ENCODE measurements around the gene GRAMD1B.

The GRAMD1B gene

DNA sequence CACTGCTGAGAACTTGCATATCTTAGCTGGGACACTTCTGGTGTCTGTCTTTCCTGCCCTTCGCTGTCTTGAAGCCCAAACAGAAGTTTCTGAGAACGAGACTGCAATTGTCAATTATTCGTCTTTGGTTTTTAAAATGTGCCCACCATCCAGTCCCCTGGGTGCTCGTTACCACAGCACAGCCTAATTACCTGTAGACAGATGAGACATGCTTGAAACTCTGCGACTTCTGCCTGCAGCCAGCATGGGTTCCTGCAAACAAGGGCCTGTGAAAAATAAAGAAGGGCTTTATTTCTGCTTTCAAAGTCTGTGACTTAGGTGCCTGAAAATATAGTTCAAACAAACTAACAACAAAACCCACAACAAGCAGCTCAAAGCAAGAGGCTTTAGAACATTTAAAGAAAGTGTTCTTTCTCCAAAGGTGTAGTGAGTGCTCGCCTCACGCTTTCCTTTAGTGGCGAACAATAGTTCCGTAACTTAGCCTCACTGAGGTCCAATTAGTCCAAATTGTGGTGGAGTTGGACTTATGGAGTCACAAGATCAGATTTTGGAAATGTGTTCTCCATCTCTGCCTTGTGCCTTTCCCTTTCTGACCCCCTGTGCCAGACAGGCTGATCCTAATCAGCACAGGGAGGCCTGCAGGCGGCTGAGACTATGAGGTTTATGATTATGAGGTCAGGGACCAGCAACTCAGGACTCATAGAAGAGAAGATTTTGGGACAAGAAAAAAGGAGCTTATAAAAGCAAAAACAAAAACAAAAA is 20.4 kb upstream of the GRAMD1B start:
- DNase-seq = no peak

GRCh38 chr11:123410218-123410549 is 19.9 kb upstream of the GRAMD1B start:
- DNase-seq = no peak

GRCh38 chr11:123413636-123414035 is 16.4 kb upstream of the GRAMD1B start:
- peak; percentile 65 to 77 (median 77) for DNase-seq

DNA sequence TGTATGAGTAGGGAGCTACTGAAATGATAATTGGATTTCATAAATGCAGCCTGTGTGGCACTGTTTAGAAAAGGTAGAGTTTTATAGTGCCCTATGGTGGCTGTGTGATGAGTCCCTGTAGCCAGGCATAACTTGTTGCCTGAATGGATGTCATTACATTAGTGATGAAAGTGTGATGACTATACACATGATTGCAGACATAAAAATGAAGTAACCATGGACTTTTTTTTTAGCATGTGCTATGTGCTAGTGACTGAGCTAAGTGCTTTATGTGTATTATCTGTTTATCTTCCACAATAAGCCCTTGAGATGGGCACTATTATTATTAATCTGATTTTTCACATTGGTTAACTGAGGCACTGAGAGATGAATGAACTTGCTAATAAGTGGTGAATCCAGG is 13.5 kb upstream of the GRAMD1B start:
- DNase-seq = peak; percentile 34 to 77 (median 68)

DNA sequence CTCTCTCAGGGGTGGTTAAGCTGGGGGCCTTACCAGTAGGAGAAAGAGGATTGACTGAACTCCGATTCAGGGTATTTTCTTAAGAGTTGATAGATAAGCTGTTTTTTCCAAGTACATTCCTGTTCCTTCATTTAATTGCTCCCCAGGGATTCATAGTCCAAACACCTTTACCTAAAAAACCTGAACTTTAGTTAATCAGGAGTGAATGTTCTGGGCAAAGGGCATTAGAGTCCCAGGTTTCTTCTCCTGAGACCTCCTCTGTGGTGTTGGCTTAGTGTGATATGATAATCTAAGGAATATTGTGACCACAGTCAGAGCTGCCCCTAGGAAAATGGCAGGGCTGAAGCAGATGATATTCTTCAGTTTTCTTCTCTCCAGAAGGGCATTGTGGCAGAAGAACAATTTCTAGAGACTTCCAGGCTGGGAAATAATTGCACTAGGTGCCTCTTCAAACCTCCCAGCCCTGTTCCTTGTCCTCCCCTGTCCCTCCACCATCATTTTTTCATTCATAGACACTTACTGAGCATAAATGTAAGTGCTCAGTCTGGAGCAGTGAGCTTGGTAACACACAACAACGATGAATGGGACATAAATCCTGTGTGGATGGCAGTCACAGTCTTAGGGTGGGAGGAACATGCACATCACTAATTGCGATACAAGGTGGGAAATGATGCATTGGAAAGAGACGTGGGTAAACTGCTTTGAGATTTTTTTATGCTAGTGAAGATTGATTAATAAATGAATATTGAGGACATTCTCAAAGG is 11.5 kb upstream of the GRAMD1B start:
- no peak for DNase-seq

GRCh38 chr11:123419731-123420452 is 10.2 kb upstream of the GRAMD1B start:
- no peak for DNase-seq

GRCh38 chr11:123421589-123421988 is 8.5 kb upstream of the GRAMD1B start:
- peak; percentile 71 to 89 (median 89) for DNase-seq

DNA sequence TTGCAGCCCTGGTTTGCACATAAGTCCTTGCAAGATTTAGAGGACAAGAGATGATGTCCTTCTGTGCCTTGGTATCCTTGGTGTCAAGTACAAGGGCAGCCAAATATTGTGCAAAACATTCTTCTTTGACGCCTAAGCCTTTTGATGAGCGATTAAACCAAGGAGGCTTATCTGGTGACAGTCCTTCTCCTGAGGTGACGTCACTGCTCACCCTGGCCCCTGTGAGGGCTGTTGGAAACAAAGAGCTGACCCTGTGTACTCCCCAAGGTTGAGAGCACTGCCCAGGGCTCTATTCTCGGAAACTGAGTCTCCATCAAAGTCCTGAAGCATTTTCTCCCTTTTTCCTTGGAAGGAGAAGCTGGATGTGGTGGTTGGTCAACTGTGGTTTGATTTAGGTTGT is 4.7 kb upstream of the GRAMD1B start:
- no peak for DNase-seq

DNA sequence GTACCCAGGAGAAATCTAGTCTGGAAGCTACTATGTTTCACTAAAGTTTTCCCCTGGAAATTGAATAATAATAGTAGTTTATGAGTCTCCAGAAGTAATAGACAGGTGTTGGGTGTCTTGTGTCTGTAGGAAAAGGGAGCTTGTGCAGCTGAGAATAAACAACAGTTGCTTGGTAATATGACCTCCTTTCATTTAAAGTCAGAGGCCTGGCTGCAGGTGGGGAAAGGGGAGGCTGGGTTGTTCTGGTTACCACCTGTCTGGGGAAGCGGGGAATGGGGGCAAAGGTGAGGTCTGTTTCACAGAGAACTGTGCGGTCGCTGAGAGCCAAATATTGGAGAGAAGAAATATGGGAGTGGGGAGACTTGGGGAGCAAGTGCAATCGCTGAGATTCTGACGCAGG is 3.3 kb upstream of the GRAMD1B start:
- no peak for DNase-seq

DNA sequence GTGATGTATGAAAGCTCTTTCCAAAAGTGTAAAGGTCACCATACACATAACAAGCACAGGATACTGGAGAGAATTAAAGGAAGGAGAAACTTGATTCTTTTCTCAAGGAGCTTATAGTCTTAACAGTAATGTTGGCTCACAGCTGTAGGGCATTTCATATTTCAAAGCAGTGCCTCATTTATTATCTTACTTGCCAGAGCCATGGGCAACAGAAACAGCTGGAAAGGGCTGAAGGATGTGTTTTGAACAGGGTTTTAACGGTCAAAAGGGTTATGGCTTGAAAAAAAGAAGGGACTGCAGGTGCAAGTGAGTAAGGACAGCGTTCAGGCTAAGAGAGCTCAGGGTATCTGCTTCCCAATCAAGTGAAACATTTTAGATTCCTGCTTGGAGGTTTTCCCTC is 2.7 kb upstream of the GRAMD1B start:
- no peak for DNase-seq

GRCh38 chr11:123428116-123428715 is 1.9 kb upstream of the GRAMD1B start:
- no peak for DNase-seq

GRCh38 chr11:123429336-123429735 is 733 bp upstream of the GRAMD1B start:
- no peak for DNase-seq

DNA sequence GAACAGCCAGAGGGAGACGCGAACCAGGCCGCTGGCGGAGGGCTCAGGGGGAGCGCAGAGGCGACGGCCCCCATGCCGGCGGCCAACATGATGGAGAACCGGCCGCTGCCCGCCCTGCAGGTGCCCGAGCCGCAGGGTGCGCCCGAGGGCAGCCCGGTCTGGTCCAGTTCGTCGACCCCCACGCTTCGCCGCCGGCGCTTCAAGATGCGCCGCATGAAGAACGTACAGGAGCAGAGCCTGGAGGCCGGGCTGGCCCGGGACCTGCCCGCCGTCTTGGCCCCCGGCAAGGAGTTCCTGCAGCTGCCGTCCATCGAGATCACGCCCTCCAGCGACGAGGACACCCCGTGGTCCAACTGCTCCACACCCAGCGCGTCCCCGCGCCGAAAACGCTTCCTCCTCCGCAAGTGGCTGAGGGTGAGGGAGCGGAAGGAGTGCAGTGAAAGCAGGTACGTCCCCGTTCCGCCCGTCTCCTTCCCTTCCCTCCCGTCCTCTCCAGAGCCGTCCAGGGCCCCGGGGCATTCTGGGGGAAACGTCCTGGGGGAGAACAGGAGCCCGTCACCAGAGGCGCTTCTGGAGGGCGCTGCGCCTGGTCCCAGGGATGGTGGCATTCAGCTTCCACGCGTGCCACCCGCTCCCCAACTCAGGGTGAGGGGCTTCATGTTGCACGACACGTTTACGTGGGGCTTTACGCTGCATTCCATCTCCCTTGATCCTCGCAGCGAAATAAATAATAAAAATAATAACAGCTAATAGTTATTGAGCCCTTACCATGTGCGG is 840 bp downstream of the GRAMD1B start:
- DNase-seq = peak; percentile 71 to 85 (median 75)

DNA sequence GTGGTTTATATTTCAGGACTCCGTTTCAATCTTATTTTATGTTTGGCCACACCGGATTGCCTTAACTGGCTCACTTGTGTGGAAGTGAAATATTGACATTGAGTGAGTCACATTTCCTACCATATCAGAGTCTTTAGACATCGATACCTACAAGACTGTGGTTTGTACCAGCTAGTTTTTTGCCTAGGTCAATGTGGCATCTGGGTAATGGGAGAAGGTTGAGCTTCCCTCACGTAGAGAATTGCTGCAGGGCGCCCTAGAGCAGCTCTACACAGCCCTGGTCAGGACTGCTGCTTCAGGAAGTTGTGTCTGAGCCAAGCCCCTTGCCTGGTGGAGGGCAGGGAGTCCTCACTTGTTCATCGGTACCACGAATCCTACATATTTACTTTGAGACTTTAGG is 1.6 kb downstream of the GRAMD1B start:
- no peak for DNase-seq

- no peak for DNase-seq
Measured at GRCh38 chr11:123434262-123434661, 4.2 kb downstream of the GRAMD1B start.

GRCh38 chr11:123434911-123435310 is 4.8 kb downstream of the GRAMD1B start:
- peak; percentile 17 to 42 (median 34) for DNase-seq

DNA sequence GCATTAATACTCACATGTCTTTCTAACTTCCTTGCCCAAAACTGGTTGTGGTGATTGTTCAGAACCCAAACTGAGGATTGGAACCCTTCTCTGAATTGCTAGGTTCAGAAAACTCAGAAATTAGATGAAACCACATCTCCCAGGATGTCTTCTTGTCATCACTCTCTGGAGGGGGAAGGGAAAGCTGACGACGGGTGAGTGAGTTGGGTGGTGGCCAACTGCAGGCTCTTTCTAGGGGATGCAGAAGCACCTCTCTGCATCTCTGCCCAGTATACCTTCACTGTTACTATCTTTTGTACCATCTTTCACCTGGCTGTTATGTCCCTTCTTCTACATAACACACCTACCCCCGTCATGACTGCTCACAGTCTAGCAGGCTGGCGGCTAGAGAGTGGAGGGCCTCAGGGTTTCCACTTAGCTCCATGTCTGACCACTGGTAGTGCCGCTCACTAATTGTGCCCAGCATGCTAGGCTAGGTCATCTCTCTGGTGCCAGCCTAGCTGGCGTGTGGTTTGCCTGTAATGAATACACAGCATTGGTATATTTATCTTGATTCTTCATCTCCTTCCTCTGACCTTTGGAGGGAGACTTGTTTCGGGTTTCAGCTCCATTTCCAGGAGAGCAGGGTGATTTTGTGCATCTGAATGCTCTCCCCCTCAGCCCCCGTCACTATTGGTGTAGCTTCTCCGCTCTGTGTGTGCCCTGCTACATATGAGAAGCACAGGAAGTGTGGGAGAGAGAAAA is 7.3 kb downstream of the GRAMD1B start:
- no peak for DNase-seq

DNA sequence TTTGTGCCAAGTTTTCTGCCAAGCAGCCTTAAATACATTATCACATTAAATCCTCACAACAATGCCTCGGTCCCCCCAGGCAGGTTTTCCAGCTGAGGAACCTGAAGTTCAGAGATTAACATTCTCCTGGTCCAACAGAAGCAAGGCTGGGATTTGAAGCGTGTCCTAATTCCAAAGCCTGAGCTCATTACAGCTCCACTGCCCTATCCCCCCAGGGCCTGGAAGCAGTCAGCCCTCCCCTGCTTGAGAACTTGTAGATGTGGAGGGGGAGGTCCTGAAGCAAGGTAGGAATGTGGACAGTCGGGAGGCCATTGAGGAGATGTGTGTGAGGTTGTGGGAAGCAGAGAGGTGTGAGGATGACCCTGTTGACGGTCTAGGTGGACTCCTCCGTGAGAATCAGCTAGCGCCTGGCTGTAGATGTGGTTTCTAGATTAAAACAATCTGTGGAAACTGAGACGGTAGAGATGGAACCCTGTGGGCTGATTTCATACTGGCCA is 8.1 kb downstream of the GRAMD1B start:
- DNase-seq = no peak

DNA sequence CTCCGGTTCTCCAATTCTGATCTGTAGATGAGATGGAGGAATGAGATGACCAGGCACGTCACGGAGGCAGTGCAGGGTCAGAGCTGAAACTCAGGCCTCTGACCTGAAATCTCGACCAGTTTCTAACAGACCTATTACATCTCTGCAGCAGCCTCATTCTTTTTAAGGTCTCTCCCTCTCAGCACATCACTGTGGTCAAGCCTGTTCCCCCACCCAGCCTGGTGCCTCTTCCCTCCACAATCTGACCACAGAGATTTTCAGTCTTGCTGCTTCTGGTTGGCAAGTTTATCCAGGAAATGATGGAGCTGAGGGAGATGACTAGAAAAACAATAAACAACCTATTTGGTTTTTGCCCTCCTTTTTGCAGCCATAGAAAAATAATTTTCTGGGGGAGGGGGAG is 9.5 kb downstream of the GRAMD1B start:
- no peak for DNase-seq

- DNase-seq = no peak
Measured at GRCh38 chr11:123441161-123441560, 11.1 kb downstream of the GRAMD1B start.

- DNase-seq = no peak
Measured at GRCh38 chr11:123443851-123444623, 14.0 kb downstream of the GRAMD1B start.
